GM19452 (cell line): ENCODE data around the gene C10orf90.

Experiments
- ATAC-seq: cut with Tn5 transposase; IDR thresholded peaks from one replicate; pipeline ENCODE4 v1.9.1; 2021; ENCODE audit not compliant: unreplicated experiment

C10orf90 gene

DNA sequence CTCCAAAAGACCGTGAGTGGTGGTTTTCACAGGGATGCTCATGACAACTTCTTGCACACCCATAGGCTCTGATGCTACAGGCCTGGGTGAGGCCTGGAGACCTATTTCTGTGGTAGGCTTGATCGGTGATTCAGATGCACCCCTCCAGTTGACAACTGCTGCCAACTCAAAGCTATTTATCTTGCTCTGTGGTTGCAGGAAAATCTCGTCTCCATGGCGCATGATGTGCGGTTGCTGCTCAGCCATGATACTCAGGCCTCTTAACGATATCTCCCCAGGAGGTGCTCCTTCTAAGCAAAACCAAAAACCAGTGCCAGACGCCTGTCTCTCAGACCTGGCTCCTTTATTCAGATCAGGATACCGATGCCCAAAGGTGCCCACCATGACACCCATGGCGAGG lies 31.4 kb downstream of the C10orf90 start:
- no peak for ATAC-seq

DNA sequence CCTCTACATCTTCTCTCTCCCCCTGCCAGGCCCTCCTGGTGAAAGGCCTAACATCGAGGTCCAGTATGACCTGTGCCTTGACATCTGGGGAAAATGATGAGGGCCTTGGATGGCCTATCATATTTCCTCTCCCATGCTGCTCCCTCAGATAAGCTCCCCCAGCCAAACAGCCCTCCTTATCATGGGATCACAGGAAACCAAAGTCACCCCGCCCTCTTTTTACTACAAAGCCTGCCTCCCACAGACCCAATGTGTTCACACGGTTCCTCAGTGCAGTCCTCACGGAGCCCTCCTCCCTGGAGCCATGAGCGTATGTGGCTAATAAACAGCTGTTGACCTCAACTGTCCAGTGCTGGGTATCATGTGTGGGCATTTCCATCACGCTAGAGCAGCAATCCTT lies 32.0 kb downstream of the C10orf90 start:
- ATAC-seq = no peak

DNA sequence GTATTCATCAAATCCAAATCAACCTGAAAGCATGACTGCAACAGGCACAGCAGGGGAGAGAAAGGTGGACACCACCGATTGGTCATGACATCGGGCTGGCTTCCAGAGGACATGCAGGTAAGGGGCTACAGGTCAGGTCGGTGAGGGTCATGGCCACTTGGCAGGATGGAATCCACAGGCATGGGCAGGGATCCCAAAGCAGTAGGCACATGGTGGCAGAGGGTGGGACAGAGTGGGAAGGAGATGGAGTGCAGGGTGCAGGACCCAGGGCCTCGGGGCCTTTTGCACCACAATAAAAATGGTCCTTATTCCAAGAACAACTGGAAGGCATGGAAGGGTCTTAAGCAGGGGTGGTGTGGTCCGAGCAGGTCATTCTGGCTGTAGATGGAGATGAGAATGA lies 33.0 kb downstream of the C10orf90 start:
- ATAC-seq = no peak

DNA sequence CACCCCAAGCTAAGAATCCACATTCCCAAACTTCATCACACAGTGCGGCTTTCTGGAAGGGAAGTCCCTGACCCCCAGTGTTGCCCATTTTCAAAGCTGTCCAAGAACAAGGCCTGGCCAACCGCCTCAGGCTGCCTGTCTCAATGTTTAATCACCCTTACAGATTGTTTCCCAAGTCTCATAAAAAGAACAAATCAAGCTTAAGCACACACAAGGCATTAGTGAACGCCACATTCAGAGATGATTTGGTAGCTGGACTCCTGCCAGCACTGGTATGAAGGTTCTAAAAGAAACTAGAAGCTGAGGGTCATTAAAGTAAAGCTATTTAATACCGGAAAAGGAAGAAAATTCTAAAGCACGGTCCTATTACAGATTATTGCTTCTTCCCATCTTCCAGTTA lies 35.6 kb downstream of the C10orf90 start:
- no peak for ATAC-seq

DNA sequence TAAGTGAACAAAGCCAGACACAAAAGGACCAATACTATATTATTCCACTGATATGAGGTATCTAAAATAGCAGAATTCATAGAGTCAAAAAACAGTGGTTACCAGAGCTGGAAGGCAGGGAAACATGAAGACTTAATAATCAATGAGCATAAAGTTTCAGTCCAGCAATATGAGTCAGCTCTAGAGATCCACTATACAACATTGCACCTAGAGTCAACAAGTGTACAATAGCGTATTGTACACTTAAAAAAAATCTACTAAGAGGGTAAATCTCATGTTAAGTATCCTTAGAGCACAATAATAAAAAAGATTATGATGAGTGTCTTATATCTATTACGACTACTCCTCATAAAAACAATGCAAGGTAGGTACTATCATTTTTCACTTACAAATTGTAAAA lies 36.1 kb downstream of the C10orf90 start:
- no peak for ATAC-seq

DNA sequence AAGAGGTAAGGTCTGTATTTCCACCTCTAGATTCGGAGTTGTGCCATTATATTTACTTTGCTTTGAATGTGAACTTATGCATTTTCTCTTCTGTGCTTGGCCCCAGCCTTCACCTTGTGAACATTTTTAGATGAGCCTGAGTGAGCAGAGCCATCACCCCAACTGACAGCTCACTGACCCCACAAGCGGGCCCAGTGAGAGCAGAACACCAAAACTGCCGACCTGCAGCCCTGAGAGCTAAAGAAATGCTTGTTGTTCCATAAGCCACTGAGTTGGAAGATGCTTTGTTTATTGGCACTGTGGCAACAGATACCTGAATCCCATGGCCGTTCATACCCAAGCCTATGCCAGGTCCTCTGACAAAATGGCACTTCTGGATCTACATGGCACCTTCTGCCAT lies 37.8 kb downstream of the C10orf90 start:
- no peak for ATAC-seq

DNA sequence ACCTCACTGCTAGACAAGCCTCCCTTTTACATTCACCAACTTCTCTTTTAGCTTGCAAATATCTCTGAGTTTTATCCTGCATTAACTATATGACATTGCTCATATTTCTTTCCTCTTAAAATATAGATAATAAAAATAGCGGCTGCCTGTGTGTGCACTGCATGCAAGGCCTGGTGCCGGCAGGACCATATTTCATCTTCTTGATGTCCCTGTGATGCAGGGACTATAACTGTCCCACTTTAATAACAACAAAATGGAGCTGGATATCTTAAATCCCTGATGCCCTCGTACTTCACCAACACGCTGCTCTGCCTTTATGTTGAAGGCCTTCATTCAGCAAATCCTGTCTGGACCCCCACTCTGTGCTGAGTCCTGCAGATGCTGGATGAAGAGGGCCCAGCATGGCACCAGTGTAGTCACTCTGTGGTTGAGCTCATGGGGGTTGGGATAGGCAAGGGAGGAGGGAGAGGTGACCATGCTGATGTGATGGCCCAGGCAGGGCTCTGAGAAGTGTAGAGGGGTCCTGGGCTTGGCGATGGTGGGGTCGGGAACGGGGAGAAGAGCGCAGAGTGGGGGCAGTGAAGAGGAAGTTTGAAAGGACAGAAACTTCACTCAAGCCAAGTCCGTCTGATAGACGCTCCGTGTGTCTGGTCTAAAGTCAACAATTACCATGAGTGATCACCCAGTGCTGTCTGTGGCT lies 40.4 kb downstream of the C10orf90 start:
- ATAC-seq = no peak

DNA sequence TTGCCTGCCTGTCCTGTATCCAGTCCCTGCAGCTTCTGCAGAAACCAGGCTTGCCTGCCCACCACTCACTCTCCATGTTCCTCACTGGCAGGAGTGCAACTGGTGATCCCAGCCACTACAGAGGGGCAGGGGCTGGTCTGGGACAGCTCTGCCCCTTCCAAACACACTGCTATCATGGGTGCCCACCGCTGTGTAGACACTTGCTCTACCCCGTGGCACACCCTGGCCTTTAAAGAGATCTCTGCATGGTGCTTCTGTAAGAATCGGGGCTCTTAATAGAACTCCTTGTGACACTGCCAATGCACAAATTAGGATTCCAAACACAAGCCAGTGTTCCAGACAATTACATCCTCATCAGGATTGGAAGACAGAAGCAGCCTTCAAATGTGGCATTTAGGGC lies 41.7 kb downstream of the C10orf90 start:
- ATAC-seq = no peak

DNA sequence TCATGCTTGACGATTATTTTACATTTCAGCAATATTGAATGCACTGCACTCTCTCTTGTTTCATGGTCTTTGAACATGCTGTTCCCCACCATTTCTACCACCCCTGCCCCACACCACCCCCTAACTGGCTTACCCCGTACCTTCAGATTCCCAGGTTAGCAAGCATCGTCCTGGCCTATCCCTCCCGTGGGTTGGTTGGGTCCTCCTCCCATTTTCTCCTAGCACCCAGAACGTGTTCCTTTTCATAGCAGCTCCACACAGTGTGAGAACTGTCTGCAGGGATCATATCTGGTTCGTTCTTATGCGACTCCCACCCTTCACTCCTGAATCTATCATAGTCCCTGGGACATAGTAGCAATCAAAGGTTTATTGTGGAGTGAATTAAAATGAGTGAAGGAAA lies 48.6 kb downstream of the C10orf90 start:
- no peak for ATAC-seq

DNA sequence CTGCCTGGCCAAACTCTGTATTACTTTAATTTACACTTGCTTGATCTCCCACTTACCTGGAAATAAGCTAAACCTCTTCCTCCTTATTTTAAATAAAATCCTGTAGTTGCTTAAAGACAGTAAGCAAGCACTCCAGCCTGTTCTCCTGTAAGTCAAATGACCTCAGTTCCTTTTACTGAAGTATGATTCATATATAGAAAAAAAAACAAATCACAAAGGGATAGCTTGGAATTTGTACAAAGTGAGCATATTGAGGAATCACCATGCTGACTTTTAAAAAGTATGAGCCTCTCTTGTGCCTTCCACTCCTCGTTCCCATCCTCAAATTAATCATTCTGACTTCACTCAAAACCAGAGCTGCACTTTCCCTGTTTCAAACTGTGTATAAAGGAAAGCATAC lies 52.0 kb downstream of the C10orf90 start:
- ATAC-seq = no peak

DNA sequence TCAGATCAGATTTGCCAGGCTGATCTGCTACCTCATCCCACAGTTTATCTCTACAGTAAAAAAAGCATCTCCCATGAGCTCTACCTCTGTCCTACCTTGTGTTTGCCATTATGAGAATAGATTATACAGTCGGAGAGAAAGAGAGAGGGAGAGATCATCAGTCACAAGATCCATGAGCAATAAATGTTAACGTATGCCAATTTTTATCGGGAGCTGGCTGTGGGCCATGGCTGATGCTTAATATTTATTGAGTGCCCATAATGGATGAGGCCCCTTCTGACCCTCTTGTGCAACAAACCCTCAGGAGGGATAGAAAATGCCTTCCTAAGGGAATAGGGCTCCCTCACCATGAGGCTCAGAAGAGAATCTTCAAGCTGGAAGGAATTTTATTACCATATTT lies 52.8 kb downstream of the C10orf90 start:
- no peak for ATAC-seq

DNA sequence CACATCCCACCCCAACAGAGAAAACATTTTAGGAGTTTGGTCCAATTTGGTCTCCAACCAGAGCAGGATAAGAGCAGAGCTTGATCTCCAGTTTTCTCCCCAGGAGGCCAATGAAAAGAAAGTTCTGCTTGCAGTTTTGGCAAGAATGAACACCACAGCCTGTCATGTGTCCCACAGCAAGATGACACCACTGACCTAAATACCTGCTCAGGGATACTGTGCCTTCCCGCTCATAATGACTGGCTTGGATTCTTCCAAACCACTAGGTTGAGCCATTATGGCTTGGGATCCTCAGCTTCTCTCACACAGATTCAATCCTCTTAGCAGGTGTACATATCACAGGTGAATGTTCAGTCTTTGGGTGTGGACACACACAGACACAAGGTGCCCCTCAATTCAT lies 53.3 kb downstream of the C10orf90 start:
- no peak for ATAC-seq

DNA sequence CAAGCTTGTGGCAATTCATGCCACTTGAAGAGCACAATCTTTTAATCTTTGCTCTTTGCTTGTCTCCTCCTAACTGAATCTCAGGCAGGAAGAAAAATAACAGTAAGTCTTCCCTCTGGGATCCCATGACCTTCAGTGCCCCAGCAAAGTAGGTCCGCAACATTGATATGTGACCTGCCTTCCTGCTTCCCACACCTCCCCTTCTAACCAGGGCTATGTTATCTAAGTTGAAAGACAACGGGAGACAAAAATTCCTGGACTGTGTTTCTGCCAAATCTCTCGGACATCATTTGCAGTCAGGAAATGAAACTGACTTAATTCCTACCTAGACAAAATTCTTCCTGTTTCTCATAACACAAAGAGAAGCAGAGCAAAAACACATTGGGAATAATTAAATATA lies 53.8 kb downstream of the C10orf90 start:
- ATAC-seq = no peak

DNA sequence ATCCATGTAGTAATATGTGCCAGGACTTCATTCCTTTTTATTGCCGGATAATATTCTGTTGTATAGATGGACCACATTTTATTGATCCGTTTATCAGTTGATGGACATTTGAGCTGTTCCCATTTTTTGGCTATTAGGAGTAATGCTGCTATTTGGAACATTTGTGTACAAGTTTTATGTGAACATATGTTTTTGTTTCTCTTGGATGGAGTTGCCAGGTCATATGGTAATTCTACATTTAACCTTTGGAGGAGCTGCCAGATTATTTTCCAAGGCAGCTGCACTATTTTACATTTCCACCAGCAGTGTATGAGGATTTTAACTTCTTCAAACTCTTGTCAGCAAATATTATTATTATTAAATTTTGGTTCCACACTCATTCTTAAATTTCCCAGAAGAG lies 59.2 kb downstream of the C10orf90 start:
- no peak for ATAC-seq

DNA sequence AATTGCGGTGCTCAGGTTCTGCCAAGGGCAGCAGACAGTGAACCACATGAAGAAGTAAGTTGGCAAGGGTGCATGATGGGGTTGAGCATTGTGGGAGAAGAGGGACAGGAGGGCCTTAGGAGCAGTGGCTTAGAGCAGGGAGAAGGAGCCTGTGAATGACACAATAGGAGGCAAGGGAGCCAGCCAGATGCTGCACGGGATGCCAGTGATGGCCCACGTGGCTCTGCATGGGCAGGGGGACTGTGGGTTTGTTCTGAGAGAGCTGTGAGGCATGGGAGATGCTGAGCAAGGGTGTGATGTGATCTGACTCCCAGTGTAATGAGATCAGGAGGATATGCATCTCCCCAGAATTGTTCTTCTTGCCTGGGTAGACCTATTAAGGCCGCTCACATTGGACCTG lies 60.9 kb downstream of the C10orf90 start:
- ATAC-seq = no peak

DNA sequence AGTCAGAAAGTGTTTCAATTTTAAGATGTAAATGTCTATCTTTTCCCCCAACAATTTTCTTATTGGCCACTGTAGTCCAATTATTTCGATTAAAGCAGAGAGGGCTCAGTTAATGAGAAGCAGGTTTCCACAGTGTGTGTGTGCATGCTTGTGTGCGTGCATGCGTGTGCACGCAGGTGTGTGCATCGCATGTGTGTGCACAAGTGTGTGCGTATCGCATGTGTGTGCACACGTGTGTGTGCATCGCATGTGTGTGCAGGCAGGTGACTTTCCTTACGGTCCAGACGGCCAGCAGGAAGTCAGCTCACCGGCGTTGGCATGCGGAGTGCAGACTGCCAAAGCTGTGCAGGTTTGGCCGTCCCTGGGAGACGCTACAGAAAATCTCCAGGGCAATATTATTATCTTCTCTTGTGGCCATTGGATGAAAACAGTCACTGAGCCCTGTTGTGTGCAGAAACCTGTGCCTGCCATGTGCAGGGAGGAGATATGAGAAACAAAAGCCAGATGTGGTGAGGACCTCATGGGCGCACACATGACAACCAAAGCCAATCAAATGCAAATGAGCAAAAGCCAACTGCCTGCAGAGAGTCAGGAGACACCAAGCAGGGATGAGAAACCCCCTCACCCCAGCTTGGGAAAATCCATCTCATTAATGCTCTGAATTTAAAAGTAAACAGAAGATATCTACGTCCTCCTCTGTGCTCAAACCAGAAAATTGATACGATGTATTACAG lies 70.4 kb downstream of the C10orf90 start:
- ATAC-seq = no peak

DNA sequence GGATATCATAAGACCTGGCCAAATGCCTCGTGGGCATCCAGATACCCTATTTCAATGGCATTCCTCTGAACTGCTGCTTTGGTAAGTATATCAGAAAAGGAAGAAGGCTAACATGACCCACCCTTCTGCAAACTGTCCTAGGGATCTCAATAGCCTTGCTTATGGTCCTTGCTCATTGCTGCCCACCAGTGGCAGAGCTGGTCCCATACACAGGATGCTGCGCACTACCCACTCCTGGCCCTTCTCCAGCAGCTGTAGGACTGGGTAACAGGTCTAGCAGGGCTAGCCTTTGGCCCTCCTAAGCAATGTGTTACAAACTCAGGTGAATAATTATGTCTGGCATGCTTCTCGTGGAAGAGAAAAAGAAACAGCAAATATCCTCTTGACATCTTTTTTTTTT lies 72.5 kb downstream of the C10orf90 start:
- ATAC-seq = no peak

DNA sequence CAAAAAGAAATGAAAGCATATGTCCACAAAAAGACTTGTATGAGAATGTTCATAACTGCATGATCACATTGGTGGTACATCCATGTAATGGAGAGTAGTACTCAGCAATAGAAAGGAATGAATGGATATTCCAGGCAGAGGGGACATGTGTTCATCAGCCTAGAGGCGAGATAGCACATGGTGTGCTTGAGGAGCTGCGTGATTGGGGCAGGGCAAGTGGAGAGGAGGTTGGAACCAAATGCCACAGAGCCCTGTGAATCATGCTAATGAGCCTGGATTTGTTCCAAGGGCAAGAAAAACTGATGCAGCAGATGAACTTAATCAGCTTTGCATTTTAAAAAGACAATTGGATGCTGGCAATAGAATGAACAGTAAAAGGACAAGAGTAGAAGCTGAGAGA lies 73.3 kb downstream of the C10orf90 start:
- no peak for ATAC-seq

DNA sequence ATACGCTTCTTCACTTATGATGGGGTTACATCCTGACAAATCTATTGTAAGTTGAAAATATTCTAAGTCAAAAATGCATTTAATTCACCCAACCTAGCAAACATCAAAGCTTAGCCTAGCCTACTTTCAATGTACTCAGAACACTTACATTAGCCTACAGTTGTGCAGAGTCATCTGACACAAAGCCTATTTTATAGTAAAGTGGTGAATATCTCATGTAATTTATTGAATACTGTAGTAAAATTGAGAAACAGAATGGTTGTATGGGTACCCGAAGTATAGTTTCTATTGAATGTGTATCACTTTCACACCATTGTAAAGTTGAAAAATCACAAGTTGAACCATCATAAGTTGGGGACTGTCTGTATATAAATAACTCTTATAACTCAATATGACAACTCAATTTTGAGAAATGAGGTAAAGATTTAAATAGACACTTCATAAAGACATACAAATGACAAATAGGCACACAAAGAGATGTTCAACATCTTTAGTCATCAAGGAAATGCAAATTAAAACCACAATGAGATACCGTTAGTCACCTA lies 73.9 kb downstream of the C10orf90 start:
- ATAC-seq = no peak

DNA sequence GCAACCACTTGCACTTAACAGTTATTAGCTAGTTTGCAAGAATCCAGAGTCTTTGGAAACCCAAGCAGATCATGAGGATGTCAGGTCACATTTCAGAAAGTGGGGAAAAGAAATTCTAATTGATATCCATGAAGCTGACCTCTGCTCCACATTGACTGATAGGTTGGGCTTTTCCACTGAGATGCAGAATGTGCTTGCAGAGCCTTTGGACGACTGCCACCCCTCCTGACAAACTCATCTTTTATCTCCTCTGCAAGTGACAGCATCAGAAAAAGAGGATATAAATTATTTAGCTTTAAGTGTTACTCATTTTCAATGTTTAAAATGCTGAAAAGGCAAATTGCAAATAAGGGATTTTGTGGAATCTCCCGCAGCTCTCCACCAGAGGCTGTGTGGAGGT lies 75.3 kb downstream of the C10orf90 start:
- ATAC-seq = no peak

DNA sequence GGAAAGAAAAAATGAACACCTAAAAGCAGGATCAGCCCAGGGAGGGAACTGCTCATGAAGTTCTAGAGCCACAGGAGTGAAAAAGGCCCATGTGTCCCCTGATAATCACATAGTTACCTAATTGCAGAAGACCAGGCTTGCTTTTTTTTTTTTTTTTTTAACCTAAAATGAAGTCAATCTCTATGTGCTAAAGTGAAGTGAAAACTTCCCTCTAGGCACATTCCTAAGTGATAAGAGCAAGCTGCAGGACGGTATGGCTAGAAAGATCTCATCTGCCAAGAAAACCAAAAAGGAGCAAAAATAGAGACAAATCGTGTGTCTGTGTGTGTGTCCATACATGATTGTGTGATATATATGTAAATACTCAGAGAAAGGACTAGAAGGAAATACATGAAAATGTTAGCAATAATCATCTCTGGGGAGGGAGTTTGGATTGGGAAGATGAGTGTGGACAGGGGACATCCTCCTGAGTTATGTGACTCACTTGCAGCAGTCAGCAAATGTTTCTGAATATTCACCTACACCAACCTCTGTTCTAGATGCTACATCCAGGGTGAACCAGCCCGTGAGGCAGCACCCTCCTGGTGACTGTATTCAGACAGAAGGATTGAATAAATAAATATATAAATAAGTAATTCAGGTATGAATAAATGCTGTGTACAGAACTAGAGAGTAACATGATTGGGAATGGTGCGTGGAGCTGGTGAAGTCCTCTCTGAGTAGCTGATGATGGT lies 76.4 kb downstream of the C10orf90 start:
- ATAC-seq = no peak

DNA sequence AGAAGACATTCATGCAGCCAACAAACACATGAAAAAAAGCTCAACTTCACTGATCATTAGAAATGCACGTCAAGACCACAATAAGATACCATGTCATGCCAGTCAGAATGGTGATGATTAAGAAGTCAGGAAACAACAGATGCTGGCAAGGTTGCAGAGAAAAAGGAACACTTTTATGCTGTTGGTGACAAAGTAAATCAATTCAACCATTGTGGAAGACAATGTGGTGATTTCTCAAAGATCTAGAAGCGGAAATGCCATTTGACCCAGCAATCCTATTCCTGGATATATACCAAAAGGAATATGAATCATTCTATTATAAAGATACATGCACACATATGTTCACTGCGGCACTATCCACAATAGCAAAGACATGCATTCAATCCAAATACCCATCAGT lies 77.6 kb downstream of the C10orf90 start:
- no peak for ATAC-seq
